ENCODE results near the gene TBC1D1. TPM values are rescaled to one million over a fixed set of nuclear protein-coding genes. Genes with fewer than 3 reads are reported as not detected.

TBC1D1 gene
- total and polyA plus RNA-seq, 2 donors = 74.7 to 115 TPM

- no peak for DNase-seq (ENCODE audit: extremely low spot score)
- Histone ChIP-seq H3K4me3 (ENCODE audit: low read depth, low read length) (no peak overlapping the region), H3K4me1 (ENCODE audit: insufficient read depth) (peaks cover 1% of the 10 kb centered on the region), H3K36me3 (ENCODE audit: insufficient read depth) (no peaks in the 10 kb centered on the region), H3K27ac (ENCODE audit: low read depth) (no peak overlapping the region)
- 79% methylated on average over 3 of the region's 3 CpGs for WGBS
These were observed 112.2 kb downstream of the TBC1D1 start for GRCh38 chr4:38003102-38003501.

- no peak for DNase-seq (ENCODE audit: extremely low spot score)
- no peak overlapping the region for H3K4me3 ChIP-seq (ENCODE audit: low read depth, low read length)
- H3K4me1 ChIP-seq (ENCODE audit: insufficient read depth) = peaks cover 1% of the 10 kb centered on the region
- 100% methylated on average over 1 of the region's 1 CpG for WGBS
- H3K27ac ChIP-seq (ENCODE audit: low read depth) = no peak overlapping the region
- no peaks in the 10 kb centered on the region for H3K36me3 ChIP-seq (ENCODE audit: insufficient read depth)
These were observed 112.7 kb downstream of the TBC1D1 start for GRCh38 chr4:38003628-38004027.

- Histone ChIP-seq H3K36me3 (ENCODE audit: insufficient read depth) (no peaks in the 10 kb centered on the region), H3K4me1 (ENCODE audit: insufficient read depth) (peaks cover 1% of the 10 kb centered on the region), H3K4me3 (ENCODE audit: low read depth, low read length) (no peak overlapping the region), H3K27ac (ENCODE audit: low read depth) (no peak overlapping the region)
- 53% methylated on average over 3 of the region's 3 CpGs for WGBS
- no peak for DNase-seq (ENCODE audit: extremely low spot score)
These were observed 113.2 kb downstream of the TBC1D1 start for GRCh38 chr4:38004062-38004461.

GRCh38 chr4:38004887-38005286 is 114.0 kb downstream of the TBC1D1 start:
- Histone ChIP-seq H3K27ac (ENCODE audit: low read depth) (no peak overlapping the region), H3K36me3 (ENCODE audit: insufficient read depth) (no peaks in the 10 kb centered on the region), H3K4me3 (ENCODE audit: low read depth, low read length) (no peak overlapping the region), H3K4me1 (ENCODE audit: insufficient read depth) (peaks cover 1% of the 10 kb centered on the region)
- WGBS = 61% methylated on average over 6 of the region's 6 CpGs
- no peak for DNase-seq (ENCODE audit: extremely low spot score)

- WGBS = 71% methylated on average over 3 of the region's 3 CpGs
- Histone ChIP-seq H3K4me3 (ENCODE audit: low read depth, low read length) (no peak overlapping the region), H3K4me1 (ENCODE audit: insufficient read depth) (peaks cover 1% of the 10 kb centered on the region), H3K27ac (ENCODE audit: low read depth) (no peak overlapping the region), H3K36me3 (ENCODE audit: insufficient read depth) (no peaks in the 10 kb centered on the region)
- DNase-seq (ENCODE audit: extremely low spot score) = no peak
These were observed 114.8 kb downstream of the TBC1D1 start for GRCh38 chr4:38005637-38006036.

GRCh38 chr4:38007645-38008044 is 116.8 kb downstream of the TBC1D1 start:
- WGBS = 75% methylated on average over 5 of the region's 5 CpGs
- peaks cover 1% of the 10 kb centered on the region for H3K4me1 ChIP-seq (ENCODE audit: insufficient read depth)
- H3K4me3 ChIP-seq (ENCODE audit: low read depth, low read length) = no peak overlapping the region
- no peak overlapping the region for H3K27ac ChIP-seq (ENCODE audit: low read depth)
- DNase-seq (ENCODE audit: extremely low spot score) = no peak
- H3K36me3 ChIP-seq (ENCODE audit: insufficient read depth) = no peaks in the 10 kb centered on the region

GRCh38 chr4:38008571-38009021 is 117.7 kb downstream of the TBC1D1 start:
- WGBS = 85% methylated on average over 3 of the region's 3 CpGs
- H3K27ac ChIP-seq (ENCODE audit: low read depth) = no peak overlapping the region
- DNase-seq (ENCODE audit: extremely low spot score) = no peak
- no peak overlapping the region for H3K4me3 ChIP-seq (ENCODE audit: low read depth, low read length)
- no peaks in the 10 kb centered on the region for H3K36me3 ChIP-seq (ENCODE audit: insufficient read depth)
- H3K4me1 ChIP-seq (ENCODE audit: insufficient read depth) = peaks cover 1% of the 10 kb centered on the region

GRCh38 chr4:38009421-38009820 is 118.5 kb downstream of the TBC1D1 start:
- H3K36me3 ChIP-seq (ENCODE audit: insufficient read depth) = no peaks in the 10 kb centered on the region
- H3K4me3 ChIP-seq (ENCODE audit: low read depth, low read length) = no peak overlapping the region
- DNase-seq (ENCODE audit: extremely low spot score) = no peak
- H3K27ac ChIP-seq (ENCODE audit: low read depth) = no peak overlapping the region
- peaks cover 1% of the 10 kb centered on the region for H3K4me1 ChIP-seq (ENCODE audit: insufficient read depth)

GRCh38 chr4:38009949-38010348 is 119.1 kb downstream of the TBC1D1 start:
- no peak for DNase-seq (ENCODE audit: extremely low spot score)
- Histone ChIP-seq H3K4me1 (ENCODE audit: insufficient read depth) (peaks cover 1% of the 10 kb centered on the region), H3K36me3 (ENCODE audit: insufficient read depth) (peaks cover 2% of the 10 kb centered on the region), H3K4me3 (ENCODE audit: low read depth, low read length) (no peak overlapping the region), H3K27ac (ENCODE audit: low read depth) (no peak overlapping the region)
- WGBS = 37% methylated on average over 3 of the region's 3 CpGs

- Histone ChIP-seq H3K4me3 (ENCODE audit: low read depth, low read length) (no peak overlapping the region), H3K36me3 (ENCODE audit: insufficient read depth) (peaks cover 2% of the 10 kb centered on the region), H3K27ac (ENCODE audit: low read depth) (no peak overlapping the region), H3K4me1 (ENCODE audit: insufficient read depth) (no peaks in the 10 kb centered on the region)
- 81% methylated on average over 3 of the region's 3 CpGs for WGBS
- no peak for DNase-seq (ENCODE audit: extremely low spot score)
These were observed 120.8 kb downstream of the TBC1D1 start for GRCh38 chr4:38011511-38012162.

GRCh38 chr4:38013461-38014366 is 122.8 kb downstream of the TBC1D1 start:
- no peak overlapping the region for H3K27ac ChIP-seq (ENCODE audit: low read depth)
- no peaks in the 10 kb centered on the region for H3K4me1 ChIP-seq (ENCODE audit: insufficient read depth)
- WGBS = 57% methylated on average over 9 of the region's 9 CpGs
- no peak for DNase-seq (ENCODE audit: extremely low spot score)
- H3K36me3 ChIP-seq (ENCODE audit: insufficient read depth) = peaks cover 2% of the 10 kb centered on the region
- no peak overlapping the region for H3K4me3 ChIP-seq (ENCODE audit: low read depth, low read length)

- H3K36me3 ChIP-seq (ENCODE audit: insufficient read depth) = peaks cover 2% of the 10 kb centered on the region
- no peaks in the 10 kb centered on the region for H3K4me1 ChIP-seq (ENCODE audit: insufficient read depth)
- H3K4me3 ChIP-seq (ENCODE audit: low read depth, low read length) = no peak overlapping the region
- H3K27ac ChIP-seq (ENCODE audit: low read depth) = no peak overlapping the region
- no peak for DNase-seq (ENCODE audit: extremely low spot score)
- WGBS = 88% methylated on average over 37 of the region's 37 CpGs
These were observed 123.6 kb downstream of the TBC1D1 start for GRCh38 chr4:38014421-38014852.

- Histone ChIP-seq H3K4me1 (ENCODE audit: insufficient read depth) (no peaks in the 10 kb centered on the region), H3K27ac (ENCODE audit: low read depth) (no peak overlapping the region), H3K36me3 (ENCODE audit: insufficient read depth) (peaks cover 2% of the 10 kb centered on the region), H3K4me3 (ENCODE audit: low read depth, low read length) (no peak overlapping the region)
- 67% methylated on average over 7 of the region's 7 CpGs for WGBS
- DNase-seq (ENCODE audit: extremely low spot score) = no peak
These were observed 125.1 kb downstream of the TBC1D1 start for GRCh38 chr4:38015886-38016515.

GRCh38 chr4:38016698-38017097 is 125.8 kb downstream of the TBC1D1 start:
- Histone ChIP-seq H3K4me3 (ENCODE audit: low read depth, low read length) (no peak overlapping the region), H3K27ac (ENCODE audit: low read depth) (no peak overlapping the region), H3K4me1 (ENCODE audit: insufficient read depth) (no peaks in the 10 kb centered on the region), H3K36me3 (ENCODE audit: insufficient read depth) (peaks cover 2% of the 10 kb centered on the region)
- WGBS = 71% methylated on average over 2 of the region's 2 CpGs
- DNase-seq (ENCODE audit: extremely low spot score) = no peak

Data from urinary bladder (tissue), 4 donors.